ENCODE measurements around the gene CD63. TPM values are rescaled to one million over a fixed set of nuclear protein-coding genes. Genes with fewer than 3 reads are reported as not detected.
A peak's percentile ranks its signal among the peaks of the same experiment; 100 is the strongest.

CD63 gene
- total RNA-seq, 1 experiment from 2014 or later = 367 TPM

DNA sequence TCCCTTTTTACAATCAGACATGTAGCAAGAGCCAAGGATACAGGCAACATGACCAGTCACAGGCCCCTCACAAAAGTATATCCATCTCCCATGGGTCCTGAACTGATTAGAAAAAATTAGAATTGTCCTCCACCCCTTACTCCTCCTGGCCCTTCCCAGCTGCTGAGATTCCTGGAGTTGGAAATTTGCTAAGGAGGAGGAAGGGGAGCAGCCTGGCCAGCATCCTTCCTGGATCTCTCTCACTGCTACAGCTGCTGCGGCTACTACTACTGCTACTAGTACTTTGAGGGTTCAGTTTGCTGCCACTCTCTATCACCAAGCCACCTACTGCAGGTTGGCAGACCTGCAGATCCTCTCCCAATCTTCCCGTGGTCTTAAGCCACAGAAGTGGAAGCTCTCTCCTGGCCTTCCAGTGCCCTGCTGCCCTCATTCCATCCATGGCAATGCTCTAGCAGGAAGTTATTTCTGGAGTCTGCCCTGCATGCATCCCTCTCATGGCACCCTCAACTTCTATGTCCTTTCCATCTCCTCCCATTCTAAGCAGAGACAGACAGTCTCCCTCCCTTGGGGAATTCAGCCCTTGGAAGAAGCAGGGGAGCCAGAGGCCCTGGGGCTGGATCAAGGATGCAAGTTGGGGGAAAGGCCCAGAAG, 22.1 kb downstream of the CD63 start:
- POLR2A ChIA-PET (ENCODE audit: low non-redundant PET) = no interaction called here

GRCh38 chr12:55705782-55706402, 22.9 kb downstream of the CD63 start:
- intact Hi-C loops (cut with micrococcal nuclease; ENCODE audit: unreplicated experiment) = no loop called here
- no TSS peak for BruUV-seq (replicated peaks)
- TF ChIP-seq, protein P1, sequence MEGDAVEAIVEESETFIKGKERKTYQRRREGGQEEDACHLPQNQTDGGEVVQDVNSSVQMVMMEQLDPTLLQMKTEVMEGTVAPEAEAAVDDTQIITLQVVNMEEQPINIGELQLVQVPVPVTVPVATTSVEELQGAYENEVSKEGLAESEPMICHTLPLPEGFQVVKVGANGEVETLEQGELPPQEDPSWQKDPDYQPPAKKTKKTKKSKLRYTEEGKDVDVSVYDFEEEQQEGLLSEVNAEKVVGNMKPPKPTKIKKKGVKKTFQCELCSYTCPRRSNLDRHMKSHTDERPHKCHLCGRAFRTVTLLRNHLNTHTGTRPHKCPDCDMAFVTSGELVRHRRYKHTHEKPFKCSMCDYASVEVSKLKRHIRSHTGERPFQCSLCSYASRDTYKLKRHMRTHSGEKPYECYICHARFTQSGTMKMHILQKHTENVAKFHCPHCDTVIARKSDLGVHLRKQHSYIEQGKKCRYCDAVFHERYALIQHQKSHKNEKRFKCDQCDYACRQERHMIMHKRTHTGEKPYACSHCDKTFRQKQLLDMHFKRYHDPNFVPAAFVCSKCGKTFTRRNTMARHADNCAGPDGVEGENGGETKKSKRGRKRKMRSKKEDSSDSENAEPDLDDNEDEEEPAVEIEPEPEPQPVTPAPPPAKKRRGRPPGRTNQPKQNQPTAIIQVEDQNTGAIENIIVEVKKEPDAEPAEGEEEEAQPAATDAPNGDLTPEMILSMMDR (conservative IDR thresholded peaks at IDR 0.05; ENCODE audit: low read depth, low read length) = peak; percentile 51
- TF ChIP-seq EZH2 (IDR thresholded peaks at IDR 0.05; ENCODE audit: borderline replicate concordance, low read depth, low read length, poor library complexity, severe bottlenecking) = no peak
- Histone ChIP-seq H3K4me3 (ENCODE audit: low read depth, low read length, poor library complexity, severe bottlenecking) (no peak overlapping the region), H3K27me3 (replicated peaks; ENCODE audit: insufficient read depth, low read depth, low read length, poor library complexity) (no peaks in the 10 kb centered on the region), H3K36me3 (ENCODE audit: insufficient read depth, low read length, poor library complexity, severe bottlenecking) (no peaks in the 10 kb centered on the region), H3K4me1 (ENCODE audit: insufficient read depth, low read length, poor library complexity, severe bottlenecking) (peaks cover 14% of the 10 kb centered on the region), H3K9me3 (ENCODE audit: low read depth, low read length, poor library complexity, severe bottlenecking) (no peaks in the 10 kb centered on the region), H3K27ac (ENCODE audit: low read depth, low read length, poor library complexity, severe bottlenecking) (no peak overlapping the region)
- CTCF ChIA-PET = interaction anchor here (0.5 kb wide), 1 partner anchor 24 kb away, joined by 4 read pairs; a partner anchor contains a TSS
- POLR2A ChIA-PET (ENCODE audit: low non-redundant PET) = no interaction called here
- no peak for DNase-seq (ENCODE audit: low spot score)

More for the DNA sequence above, 22.1 kb downstream of the CD63 start:
- TF ChIP-seq, protein P1 (conservative IDR thresholded peaks at IDR 0.05; ENCODE audit: low read depth, low read length) = no peak
- TF ChIP-seq EZH2 (IDR thresholded peaks at IDR 0.05; ENCODE audit: borderline replicate concordance, low read depth, low read length, poor library complexity, severe bottlenecking) = no peak
- no peaks in the 10 kb centered on the region for H3K9me3 ChIP-seq (ENCODE audit: low read depth, low read length, poor library complexity, severe bottlenecking)
- H3K27me3 ChIP-seq (replicated peaks; ENCODE audit: insufficient read depth, low read depth, low read length, poor library complexity) = no peaks in the 10 kb centered on the region
- DNase-seq (ENCODE audit: low spot score) = no peak
- intact Hi-C loops (cut with micrococcal nuclease; ENCODE audit: unreplicated experiment) = no loop called here
- H3K36me3 ChIP-seq (ENCODE audit: insufficient read depth, low read length, poor library complexity, severe bottlenecking) = no peaks in the 10 kb centered on the region
- peak overlapping the region; percentile 58 for H3K4me3 ChIP-seq (ENCODE audit: low read depth, low read length, poor library complexity, severe bottlenecking)
- H3K27ac ChIP-seq (ENCODE audit: low read depth, low read length, poor library complexity, severe bottlenecking) = no peak overlapping the region
- CTCF ChIA-PET = interaction anchor here (1.0 kb wide), 1 partner anchor 32 kb away, joined by 3 read pairs; no protein-coding TSS in a partner anchor
- peaks cover 14% of the 10 kb centered on the region for H3K4me1 ChIP-seq (ENCODE audit: insufficient read depth, low read length, poor library complexity, severe bottlenecking)
- no TSS peak for BruUV-seq (replicated peaks)

- H3K36me3 ChIP-seq (ENCODE audit: insufficient read depth, low read length, poor library complexity, severe bottlenecking) = no peaks in the 10 kb centered on the region
- intact Hi-C loops (cut with micrococcal nuclease; ENCODE audit: unreplicated experiment) = no loop called here
- no peak for DNase-seq (ENCODE audit: low spot score)
- no peaks in the 10 kb centered on the region for H3K9me3 ChIP-seq (ENCODE audit: low read depth, low read length, poor library complexity, severe bottlenecking)
- TF ChIP-seq, protein P1 (conservative IDR thresholded peaks at IDR 0.05; ENCODE audit: low read depth, low read length) = no peak
- TF ChIP-seq EZH2 (IDR thresholded peaks at IDR 0.05; ENCODE audit: borderline replicate concordance, low read depth, low read length, poor library complexity, severe bottlenecking) = no peak
- H3K4me3 ChIP-seq (ENCODE audit: low read depth, low read length, poor library complexity, severe bottlenecking) = no peak overlapping the region
- no TSS peak for BruUV-seq (replicated peaks)
- POLR2A ChIA-PET (ENCODE audit: low non-redundant PET) = no interaction called here
- no peaks in the 10 kb centered on the region for H3K27me3 ChIP-seq (replicated peaks; ENCODE audit: insufficient read depth, low read depth, low read length, poor library complexity)
- peaks cover 14% of the 10 kb centered on the region for H3K4me1 ChIP-seq (ENCODE audit: insufficient read depth, low read length, poor library complexity, severe bottlenecking)
- no peak overlapping the region for H3K27ac ChIP-seq (ENCODE audit: low read depth, low read length, poor library complexity, severe bottlenecking)
- CTCF ChIA-PET = no interaction called here
Observed at GRCh38 chr12:55704824-55705718, 23.7 kb downstream of the CD63 start.
